Keratinocyte (primary cell): ENCODE measurements around the gene SND1. TPM values are rescaled to one million over a fixed set of nuclear protein-coding genes. Genes with fewer than 3 reads are reported as not detected.

Experiments used
- DNase-seq: peaks from one replicate; pipeline ENCODE4 v3.0.0-alpha.2; 2011; ENCODE audit warnings: low read depth, missing footprints, low spot score
- FAIRE-seq: peaks from 2 replicates; lab custom pipeline; 2011; peaks lifted over from hg19 to GRCh38; lab: Jason Lieb, UNC
- H2AFZ ChIP-seq: 2 replicates; pipeline ENCODE4 v1.6.0; 2012; ENCODE audit warnings: low read length, control low read depth, inconsistent platforms; ENCODE audit not compliant: control insufficient read depth
- H3K27ac ChIP-seq: 2 replicates; pipeline ENCODE4 v1.5.1; 2011; ENCODE audit warnings: low read length; ENCODE audit not compliant: control insufficient read depth, insufficient read depth
- H3K27me3 ChIP-seq: 3 replicates; pipeline ENCODE4 v1.6.0; 2011; ENCODE audit warnings: low read length; ENCODE audit not compliant: control insufficient read depth, insufficient read depth; ENCODE audit errors: extremely low read depth
- H3K36me3 ChIP-seq, 2 experiments: 2 replicates in 1 of 2; 3 replicates in 1 of 2; pipeline ENCODE4 v1.5.1; 2011; ENCODE audit warnings: low read length in 2 of 2, mild to moderate bottlenecking in 1 of 2; ENCODE audit not compliant: control insufficient read depth in 2 of 2, insufficient read depth in 2 of 2; ENCODE audit errors: extremely low read depth in 1 of 2
- H3K4me1 ChIP-seq: 3 replicates; pipeline ENCODE4 v1.5.1; 2011; ENCODE audit warnings: low read length; ENCODE audit not compliant: control insufficient read depth, insufficient read depth; ENCODE audit errors: extremely low read depth
- H3K4me2 ChIP-seq: 3 replicates; pipeline ENCODE4 v1.6.0; 2011; ENCODE audit warnings: low read depth, low read length; ENCODE audit not compliant: control insufficient read depth, insufficient read depth; ENCODE audit errors: extremely low read depth
- H3K4me3 ChIP-seq, 3 experiments: fragments of 200-600 bp in 1 of 3; sonication (generic) in 1 of 3; 2 replicates in 2 of 3; 3 replicates in 1 of 3; pipeline ENCODE4 v1.5.1; 2011 to 2016; ENCODE audit warnings: low read length in 3 of 3, mild to moderate bottlenecking in 3 of 3, control low read depth in 2 of 3, inconsistent platforms in 1 of 3, low read depth in 1 of 3, mixed read lengths in 1 of 3, mixed run types in 1 of 3, moderate library complexity in 1 of 3; ENCODE audit not compliant: control insufficient read depth in 2 of 3, insufficient read depth in 2 of 3; ENCODE audit errors: extremely low read depth in 1 of 3
- H3K79me2 ChIP-seq: 2 replicates; pipeline ENCODE4 v1.6.0; 2012; ENCODE audit warnings: low read length; ENCODE audit not compliant: control insufficient read depth, insufficient read depth
- H3K9ac ChIP-seq: 3 replicates; pipeline ENCODE4 v1.6.0; 2011; ENCODE audit warnings: low read length; ENCODE audit not compliant: control insufficient read depth, insufficient read depth; ENCODE audit errors: extremely low read depth
- H3K9me1 ChIP-seq: 3 replicates; pipeline ENCODE4 v1.6.0; 2011; ENCODE audit warnings: low read length; ENCODE audit not compliant: control insufficient read depth, insufficient read depth; ENCODE audit errors: extremely low read depth
- H3K9me3 ChIP-seq: 2 replicates; pipeline ENCODE4 v1.5.1; 2012; ENCODE audit warnings: low read depth, low read length; ENCODE audit not compliant: control insufficient read depth
- H4K20me1 ChIP-seq: 3 replicates; pipeline ENCODE4 v1.6.0; 2011; ENCODE audit warnings: low read length; ENCODE audit not compliant: control insufficient read depth, insufficient read depth; ENCODE audit errors: extremely low read depth
- EZH2 ChIP-seq: IDR thresholded peaks from one replicate; pipeline ENCODE4 v1.6.1; 2012; ENCODE audit warnings: inconsistent platforms, mild to moderate bottlenecking, low read length, moderate library complexity
- dilution Hi-C: fragments of 300-500 bp; cut with MboI; formaldehyde crosslinking; loops from one replicate; pipeline ENCODE4 v1.7.0; 2020; ENCODE audit warnings: low sequenced_read_pairs; ENCODE audit not compliant: extremely low pct_ligation_motif_present
- polyA plus RNA-seq, 5 experiments: library from polyadenylated mRNA; depleted of rRNA in 3 of 5; stranded (reverse) in 3 of 5; stranded (forward) in 1 of 5; unstranded in 1 of 5; fragments of >200 nt; gene quantifications; 1 replicate in 1 of 5; 2 replicates in 3 of 5; 3 replicates in 1 of 5; pipeline versions ENCODE4 v1.2.1 to v1.2.3, GENCODE V29; 2011 to 2012; ENCODE audit warnings: missing spikeins in 2 of 5, low read depth in 1 of 5, low replicate concordance in 1 of 5
- TF ChIP-seq, protein P1 (sequence below), 3 experiments: IDR thresholded peaks in 1 of 3; conservative IDR thresholded peaks in 1 of 3; optimal IDR thresholded peaks in 1 of 3; 2 replicates in 2 of 3; 3 replicates in 1 of 3; pipeline versions ENCODE3 to v1.5.1; 2011; ENCODE audit warnings: low read length in 3 of 3, mild to moderate bottlenecking in 3 of 3, moderate library complexity in 2 of 3, control low read depth in 1 of 3, inconsistent platforms in 1 of 3; ENCODE audit not compliant: insufficient read depth in 2 of 3; ENCODE audit errors: extremely low read depth in 1 of 3

Gene SND1
- polyA plus RNA-seq, 1 donor (not counting 4 experiments of a cell fraction or from before 2014, with no cell fraction given) = 140 TPM

DNA sequence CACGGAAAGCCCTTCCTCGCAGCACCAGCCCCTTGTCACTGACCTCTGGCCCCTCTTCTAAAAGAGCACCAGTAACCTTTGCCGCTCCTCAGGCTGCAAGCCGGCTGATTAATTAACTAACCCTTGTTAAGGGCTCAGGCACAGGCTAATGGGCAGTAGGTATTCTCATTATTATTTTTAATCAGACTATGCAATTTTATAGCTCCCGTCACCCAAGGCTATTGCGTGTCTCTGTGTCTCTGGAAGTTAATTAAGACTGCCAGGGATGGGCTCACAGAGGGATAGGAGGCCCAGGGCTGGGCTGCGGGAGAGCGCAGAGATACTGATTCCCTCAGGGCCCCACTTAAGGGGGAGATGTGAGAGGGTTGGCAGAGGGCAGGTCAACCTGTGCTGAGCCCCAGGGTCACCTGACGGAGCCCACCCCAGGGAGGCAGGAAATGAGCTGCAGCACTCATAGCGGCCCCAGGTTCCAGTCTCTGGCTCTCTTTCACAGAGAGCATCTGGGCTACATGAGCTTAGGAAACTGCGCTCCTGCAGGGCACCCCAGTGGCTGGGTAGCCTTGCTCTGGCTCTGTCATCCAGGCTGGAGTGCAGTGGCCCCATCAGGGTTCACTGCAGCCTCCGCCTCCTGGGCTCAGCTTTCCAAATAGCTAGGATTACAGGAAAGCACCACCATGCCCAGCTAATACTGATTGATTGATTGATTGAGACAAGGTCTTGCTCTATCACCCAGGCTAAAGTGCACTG is 471.5 kb downstream of the SND1 start:
- Histone ChIP-seq H4K20me1 (no peaks in the 10 kb centered on the region), H3K27me3 (no peaks in the 10 kb centered on the region), H3K4me3 (no peak overlapping the region), H3K4me2 (no peak overlapping the region), H3K36me3 (no peaks in the 10 kb centered on the region), H3K9me1 (no peaks in the 10 kb centered on the region), H2AFZ (no peak overlapping the region), H3K79me2 (no peaks in the 10 kb centered on the region), H3K27ac (no peak overlapping the region), H3K4me1 (peaks cover 7% of the 10 kb centered on the region), H3K9me3 (no peaks in the 10 kb centered on the region), H3K9ac (no peak overlapping the region)
- no peak for DNase-seq
- TF ChIP-seq, protein P1, sequence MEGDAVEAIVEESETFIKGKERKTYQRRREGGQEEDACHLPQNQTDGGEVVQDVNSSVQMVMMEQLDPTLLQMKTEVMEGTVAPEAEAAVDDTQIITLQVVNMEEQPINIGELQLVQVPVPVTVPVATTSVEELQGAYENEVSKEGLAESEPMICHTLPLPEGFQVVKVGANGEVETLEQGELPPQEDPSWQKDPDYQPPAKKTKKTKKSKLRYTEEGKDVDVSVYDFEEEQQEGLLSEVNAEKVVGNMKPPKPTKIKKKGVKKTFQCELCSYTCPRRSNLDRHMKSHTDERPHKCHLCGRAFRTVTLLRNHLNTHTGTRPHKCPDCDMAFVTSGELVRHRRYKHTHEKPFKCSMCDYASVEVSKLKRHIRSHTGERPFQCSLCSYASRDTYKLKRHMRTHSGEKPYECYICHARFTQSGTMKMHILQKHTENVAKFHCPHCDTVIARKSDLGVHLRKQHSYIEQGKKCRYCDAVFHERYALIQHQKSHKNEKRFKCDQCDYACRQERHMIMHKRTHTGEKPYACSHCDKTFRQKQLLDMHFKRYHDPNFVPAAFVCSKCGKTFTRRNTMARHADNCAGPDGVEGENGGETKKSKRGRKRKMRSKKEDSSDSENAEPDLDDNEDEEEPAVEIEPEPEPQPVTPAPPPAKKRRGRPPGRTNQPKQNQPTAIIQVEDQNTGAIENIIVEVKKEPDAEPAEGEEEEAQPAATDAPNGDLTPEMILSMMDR (optimal IDR thresholded peaks at IDR 0.05 in 1 of 3, IDR thresholded peaks at IDR 0.05 in 1 of 3, conservative IDR thresholded peaks at IDR 0.05 in 1 of 3; ENCODE audit: extremely low read depth in 1 of 3, insufficient read depth in 2 of 3, low read length in 3 of 3) = no peak
- no peak for TF ChIP-seq EZH2
- FAIRE-seq = no peak
- dilution Hi-C loops = no loop called here

DNA sequence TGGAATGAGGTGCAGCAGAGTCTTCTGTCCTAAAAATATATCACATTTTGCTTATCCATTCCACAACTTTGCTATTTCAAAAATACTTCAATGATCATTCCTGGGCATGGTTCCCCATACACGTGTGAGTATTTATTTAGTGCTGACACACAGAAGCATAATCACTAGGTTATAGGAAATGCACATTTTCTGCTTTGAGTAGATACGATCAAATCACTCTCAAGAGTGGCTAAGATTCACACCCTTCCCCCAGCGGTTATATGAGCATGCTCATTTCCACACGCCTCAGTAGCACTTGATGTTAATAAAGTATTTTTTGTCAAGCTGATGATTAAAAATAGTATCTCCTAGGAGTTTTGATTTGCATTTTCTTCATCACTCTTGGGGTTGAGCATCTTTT is 472.8 kb downstream of the SND1 start:
- H3K4me1 ChIP-seq = peaks cover 7% of the 10 kb centered on the region

More for the DNA sequence above, 472.8 kb downstream of the SND1 start:
- H3K79me2 ChIP-seq = no peaks in the 10 kb centered on the region
- TF ChIP-seq EZH2 = no peak
- TF ChIP-seq, protein P1 (optimal IDR thresholded peaks at IDR 0.05 in 1 of 3, IDR thresholded peaks at IDR 0.05 in 1 of 3, conservative IDR thresholded peaks at IDR 0.05 in 1 of 3; ENCODE audit: extremely low read depth in 1 of 3, insufficient read depth in 2 of 3, low read length in 3 of 3) = no peak
- H4K20me1 ChIP-seq = no peaks in the 10 kb centered on the region
- H3K9ac ChIP-seq = no peak overlapping the region
- no peaks in the 10 kb centered on the region for H3K9me1 ChIP-seq
- DNase-seq = no peak
- no peaks in the 10 kb centered on the region for H3K36me3 ChIP-seq
- no peak overlapping the region for H3K27ac ChIP-seq
- H3K4me3 ChIP-seq = no peak overlapping the region
- no peaks in the 10 kb centered on the region for H3K27me3 ChIP-seq
- dilution Hi-C loops = no loop called here
- no peaks in the 10 kb centered on the region for H3K9me3 ChIP-seq
- H2AFZ ChIP-seq = no peak overlapping the region
- no peak for FAIRE-seq
- no peak overlapping the region for H3K4me2 ChIP-seq
